Measurements from ENCODE around the gene RAB27A.
A peak's percentile ranks its signal among the peaks of the same experiment; 100 is the strongest.

RAB27A gene

DNA sequence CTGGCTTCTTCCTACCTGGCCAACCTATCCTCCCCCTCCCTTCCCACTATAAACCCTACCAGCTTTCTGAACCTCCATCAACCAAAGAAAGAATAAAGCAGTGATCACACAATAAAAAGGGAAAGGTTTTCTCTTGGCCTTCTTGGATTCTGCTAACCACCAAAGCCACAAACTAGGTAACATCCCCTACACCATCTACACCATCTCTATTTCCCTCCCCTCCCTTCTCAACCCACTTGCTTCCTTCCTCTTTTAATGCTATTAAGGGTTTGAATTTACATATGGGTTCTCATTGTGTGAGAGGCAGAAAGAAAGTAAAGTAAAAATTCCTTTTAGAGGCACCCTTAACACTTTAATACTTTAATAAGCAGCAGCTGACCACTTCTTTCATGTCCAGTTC is 67.0 kb downstream of the RAB27A start:
- DNase-seq (ENCODE audit: low spot score), result no peak

DNA sequence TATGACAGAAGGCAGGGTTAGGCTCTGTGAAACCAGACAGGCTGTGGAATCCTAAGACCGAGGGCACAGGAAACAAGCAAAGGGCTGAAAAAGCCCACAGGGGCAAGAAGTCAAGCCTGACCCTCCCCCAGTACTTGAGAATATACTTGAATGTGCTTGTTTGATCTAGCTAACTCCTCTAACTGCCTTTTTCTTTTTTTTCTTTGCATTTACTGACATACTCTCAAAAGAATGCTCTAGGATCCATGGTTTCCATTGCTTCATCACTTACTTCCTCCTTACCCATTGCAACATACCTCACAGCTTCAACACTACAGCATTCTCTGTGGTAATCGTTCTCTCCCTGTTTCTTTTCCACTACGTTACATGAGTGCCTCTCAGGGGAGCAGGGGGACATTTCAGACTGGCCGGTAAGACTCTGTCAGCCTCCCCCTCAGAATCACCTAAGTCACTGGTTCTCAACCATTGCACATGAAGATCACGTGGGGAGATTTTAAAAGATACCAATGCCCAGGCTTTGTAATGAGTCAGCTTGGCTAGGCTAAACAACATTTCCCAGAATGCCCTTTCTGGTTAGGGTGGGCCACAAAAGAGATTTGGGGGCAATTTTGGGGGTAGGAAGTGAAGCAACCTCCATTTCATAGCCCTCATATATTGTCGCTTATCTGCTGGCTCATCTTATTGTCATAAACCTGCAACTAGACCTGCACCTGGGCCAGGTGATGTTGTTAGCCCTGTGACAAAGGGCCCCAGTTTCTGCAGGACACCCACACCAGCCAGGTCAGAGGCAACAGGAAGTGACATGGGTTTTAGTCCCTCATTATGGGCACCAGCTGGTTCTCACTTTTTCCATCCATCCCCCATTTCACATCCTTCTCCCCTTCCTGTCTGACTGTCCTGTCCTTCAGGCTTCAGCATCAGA is 68.3 kb downstream of the RAB27A start:
- no peak for DNase-seq (ENCODE audit: low spot score)

DNA sequence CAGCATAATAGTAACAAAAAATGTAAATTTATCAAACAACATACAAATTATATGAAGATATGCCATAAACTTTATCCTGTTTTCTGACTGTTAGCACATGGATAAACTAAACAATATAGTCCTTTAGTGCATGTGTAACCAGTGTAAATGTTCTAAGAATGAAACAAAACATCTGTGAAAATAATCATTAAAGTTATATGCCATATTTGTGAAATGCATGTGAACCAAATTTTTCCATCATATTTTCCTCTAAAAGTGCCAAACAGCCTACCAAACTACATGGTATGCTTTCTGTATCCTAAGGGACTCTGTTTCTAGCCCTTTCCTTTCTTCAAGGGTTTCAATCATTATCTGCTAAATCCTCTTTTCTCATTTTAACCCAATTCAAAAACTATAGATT is 69.0 kb downstream of the RAB27A start:
- DNase-seq (ENCODE audit: low spot score), result no peak

DNA sequence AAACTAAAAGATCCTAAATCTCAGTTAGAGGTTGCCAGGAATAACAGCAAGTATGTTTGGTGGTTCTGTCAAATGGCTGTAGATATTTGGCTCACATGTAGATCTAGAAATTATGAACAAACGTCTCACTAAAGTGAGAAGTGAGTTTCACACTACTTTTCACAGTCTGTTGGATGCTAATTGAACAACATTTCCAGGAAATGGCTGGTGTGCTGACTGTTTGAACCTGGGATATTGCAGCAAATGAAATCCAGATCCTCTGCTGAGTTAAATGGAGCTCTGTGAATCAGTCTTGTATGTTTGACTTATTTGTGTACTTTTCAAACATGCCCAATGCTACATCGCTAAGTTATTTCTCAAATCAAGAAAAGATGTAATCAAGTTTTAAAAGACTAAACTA is 71.6 kb downstream of the RAB27A start:
- DNase-seq (ENCODE audit: low spot score), result no peak

DNA sequence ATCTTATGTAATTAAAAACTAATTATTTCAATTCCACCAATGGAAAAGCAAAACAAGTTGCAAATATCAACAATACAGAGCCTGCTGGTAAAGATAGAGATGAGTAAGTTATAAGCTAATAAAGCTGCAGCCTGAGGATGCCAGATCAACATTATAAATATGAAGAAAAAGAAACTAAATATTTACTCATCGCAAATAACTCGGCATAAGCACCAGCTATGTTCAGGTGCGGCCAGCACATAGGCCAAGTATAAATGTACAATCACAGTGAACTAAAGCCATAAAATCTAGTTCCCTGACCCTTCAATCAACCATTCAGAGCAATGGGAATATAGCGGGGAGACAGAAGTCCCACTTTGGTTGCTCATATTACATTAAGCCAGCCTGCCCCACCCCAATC is 85.1 kb downstream of the RAB27A start:
- DNase-seq (ENCODE audit: low spot score), result no peak

DNA sequence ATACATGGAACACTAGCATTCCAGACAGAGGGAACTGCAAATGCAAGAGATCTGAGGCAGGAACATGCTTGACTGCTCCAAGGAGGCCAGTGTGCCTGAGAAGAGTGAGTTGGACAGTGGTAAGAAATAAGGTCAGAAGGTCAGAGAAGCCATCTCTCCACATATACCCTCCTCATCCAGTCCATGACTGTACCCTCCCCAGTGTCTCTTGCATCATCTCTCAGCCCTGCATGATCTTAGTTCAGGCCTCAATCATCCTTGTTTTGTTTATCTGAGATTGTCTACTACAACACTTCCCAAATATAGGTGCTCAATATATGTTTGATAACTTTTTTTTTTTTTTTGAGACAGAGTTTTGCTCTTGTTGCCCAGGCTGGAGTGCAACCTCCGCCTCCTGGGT is 87.4 kb downstream of the RAB27A start:
- DNase-seq (ENCODE audit: low spot score), result no peak

DNA sequence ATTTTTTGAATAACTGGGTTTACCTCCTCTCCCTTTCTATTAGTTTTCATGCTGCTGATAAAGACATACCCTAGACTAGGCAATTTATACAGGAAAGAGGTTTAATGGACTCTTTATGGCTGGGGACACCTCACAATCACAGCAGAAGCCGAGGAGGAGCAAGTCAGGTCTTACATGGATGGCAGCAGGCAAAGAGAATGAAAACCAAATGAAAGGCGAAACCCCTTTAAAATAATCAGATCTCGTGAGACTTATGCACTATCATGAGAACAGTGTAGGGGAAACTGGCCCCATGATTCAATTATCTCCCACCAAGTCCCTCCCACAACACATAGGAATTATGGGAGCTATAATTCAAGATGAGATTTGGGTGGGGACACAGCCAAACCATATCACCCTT is 90.9 kb downstream of the RAB27A start:
- no peak for DNase-seq (ENCODE audit: low spot score)

DNA sequence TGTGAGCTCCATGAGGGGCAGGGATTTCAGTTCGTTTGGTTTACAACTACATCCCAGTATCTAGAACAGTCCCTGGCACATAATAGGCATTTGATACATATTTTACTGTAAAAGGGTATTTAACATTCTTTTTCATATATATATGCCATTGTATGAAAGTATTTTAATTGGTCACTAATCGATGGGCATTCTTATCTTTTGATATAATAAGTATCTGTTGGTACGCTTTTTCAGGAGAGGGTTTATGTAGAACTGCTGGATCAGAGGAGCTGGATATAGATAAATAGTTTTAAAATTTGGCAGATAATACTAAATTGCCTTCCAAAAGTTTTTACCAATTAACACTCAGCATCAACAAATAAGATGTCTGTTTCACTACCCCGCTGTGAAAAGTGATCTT is 91.9 kb downstream of the RAB27A start:
- no peak for DNase-seq (ENCODE audit: low spot score)

DNA sequence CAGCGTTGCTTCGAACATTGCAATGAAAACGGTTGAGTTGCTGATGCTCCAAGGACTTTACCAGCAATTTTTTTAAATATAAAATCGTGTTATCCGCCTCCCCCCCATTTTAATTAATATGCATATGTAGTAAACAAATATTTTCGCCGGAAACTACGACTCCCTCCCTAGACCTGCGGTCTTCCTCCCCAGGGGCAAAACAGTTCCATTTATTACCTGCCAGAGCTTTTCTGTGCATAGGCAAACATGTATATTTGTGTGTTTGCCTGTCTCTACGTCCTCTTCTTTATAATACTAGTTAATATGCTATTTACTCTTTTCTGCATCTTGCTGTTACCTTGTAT is 92.3 kb downstream of the RAB27A start:
- no peak for DNase-seq (ENCODE audit: low spot score)

DNA sequence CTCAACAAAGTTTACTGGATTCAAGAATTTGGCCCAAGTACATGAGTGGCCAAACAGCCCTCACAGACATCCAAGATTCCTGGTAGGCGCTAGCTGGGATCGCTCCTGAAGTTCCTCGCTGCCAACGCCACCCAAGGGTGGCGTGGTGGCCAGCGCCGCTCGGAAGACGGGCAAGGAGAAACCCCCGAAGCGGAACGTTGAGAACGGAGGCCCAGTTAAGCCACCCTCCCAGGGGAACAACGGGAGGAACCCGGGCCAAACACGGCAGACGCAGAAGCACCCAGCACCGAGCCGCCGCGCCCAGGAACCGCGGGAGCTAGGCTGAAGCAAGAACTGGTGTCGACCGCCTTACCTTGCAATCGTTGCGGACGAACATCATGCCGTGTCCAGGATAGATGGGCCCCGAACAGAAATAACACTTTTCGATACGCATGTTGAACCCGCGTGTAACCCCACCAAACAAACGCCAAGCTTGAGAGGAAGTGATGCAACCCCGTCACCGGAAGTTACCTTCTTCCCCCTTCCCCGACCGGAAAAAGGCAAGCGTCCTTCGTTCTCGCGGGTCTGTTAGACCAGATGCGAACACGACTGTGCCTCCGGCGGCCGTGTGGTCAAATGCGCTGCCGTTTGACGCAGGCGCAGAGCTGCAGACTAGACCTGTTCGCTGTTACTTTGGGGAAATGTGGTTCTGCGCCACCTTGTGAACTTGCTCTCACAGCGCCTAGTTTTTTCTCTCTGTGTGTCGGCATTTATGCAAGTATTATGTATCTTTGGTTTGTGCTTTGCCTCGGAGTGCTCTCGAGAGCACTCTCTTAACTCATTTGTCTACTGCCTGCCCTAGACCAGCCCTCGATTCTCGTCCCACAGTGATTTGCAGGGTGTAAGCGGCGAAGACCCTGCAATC is 92.9 kb downstream of the RAB27A start, which contains the start of gene RSL24D1:
Gene RSL24D1 (minus strand): TSS at position 484 of the 904 bp plus-strand sequence. CDS start 51 bp downstream, at position 433.
- DNase-seq (ENCODE audit: low spot score), result peak; percentile 100

DNA sequence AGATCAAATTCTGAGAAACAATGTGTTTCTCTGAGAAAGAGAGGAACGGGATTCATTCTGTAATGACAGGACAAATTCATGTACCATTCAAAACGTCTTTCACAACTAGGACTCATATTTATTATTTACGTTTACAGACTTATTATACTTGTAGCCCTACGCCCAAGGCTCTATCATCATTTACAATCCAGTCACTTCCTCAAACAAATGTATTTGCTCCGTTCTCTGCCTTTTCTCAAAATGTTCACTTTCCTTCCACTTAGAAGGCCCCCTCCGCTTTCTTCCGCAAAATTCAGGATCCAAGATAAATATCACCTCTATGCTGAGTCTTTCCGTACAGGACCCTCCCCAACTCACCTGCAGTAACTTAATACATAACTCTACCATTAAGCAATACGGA is 93.6 kb downstream of the RAB27A start:
- DNase-seq (ENCODE audit: low spot score), result no peak

DNA sequence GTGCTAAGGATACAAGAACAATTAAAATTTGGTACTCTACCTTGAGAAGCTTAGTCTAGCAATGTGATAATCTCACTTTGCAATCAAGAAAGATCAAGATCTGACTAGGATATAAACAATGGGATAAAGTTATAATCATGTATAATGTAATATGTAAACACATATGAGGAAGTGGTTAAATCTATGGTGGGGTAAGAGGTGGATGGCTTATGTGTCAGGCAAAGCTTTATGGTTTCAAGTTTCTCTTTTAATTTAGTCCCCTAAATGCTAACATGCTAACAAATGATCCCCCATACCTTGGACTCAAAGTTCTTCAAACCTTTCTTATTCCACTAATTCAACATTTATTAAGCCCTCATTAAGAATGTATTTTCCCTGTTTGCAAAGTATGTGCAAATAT is 95.4 kb downstream of the RAB27A start:
- no peak for DNase-seq (ENCODE audit: low spot score)

DNA sequence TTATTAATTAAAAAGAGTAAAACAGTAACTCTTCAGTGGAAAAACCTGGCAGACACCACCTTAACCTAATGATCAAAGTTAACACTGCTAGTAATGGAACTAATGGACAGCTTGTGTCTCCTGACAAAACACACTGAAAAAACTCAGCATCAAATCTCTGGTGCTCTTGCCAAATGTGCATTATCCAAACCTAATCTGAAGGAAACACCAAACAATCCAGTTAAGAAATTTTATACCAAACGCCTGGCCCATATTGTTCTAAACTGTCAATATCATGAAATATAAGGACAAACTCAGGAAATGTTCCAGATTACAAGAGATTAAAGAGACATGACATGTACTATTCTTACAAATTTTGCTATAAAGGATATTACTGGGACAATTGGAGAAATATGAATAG is 103.3 kb downstream of the RAB27A start:
- DNase-seq (ENCODE audit: low spot score), result no peak

DNA sequence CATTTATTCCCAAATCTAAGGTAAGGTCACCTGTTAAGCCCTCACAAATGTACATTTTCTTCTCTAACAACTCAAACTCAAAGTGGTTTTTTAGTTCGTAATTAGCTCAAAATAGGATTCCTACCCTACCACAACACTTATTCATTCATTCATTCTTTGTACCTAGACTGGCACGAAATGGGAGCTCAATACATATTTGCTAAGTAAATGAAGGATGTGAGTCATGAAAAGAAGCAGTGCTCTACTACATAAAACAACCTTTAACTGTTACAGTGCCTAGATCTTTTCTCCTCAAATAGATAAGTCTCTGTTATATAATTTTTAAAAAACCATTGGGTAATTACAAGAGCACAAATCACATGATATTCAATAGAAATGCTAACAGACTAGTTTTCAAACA is 105.9 kb downstream of the RAB27A start:
- no peak for DNase-seq (ENCODE audit: low spot score)

DNA sequence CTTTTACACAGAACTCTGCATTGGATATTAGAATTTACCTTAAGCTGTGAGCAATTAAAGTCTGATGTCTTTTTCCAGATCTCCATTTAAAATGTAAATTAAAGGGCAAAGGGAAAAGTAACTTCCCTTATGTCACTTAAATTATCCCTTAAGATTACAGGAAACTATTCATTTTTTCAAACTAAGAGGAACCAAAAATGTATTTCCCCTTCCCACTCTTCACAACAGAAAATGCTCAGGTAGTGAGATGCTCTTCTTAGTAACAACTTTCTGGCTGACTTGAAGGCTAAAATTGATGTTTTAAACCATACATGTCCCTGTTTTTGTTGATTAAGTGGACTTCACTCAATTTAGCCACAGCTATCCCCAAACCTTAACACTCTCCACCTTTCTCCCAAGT is 110.5 kb downstream of the RAB27A start:
- no peak for DNase-seq (ENCODE audit: low spot score)

DNA sequence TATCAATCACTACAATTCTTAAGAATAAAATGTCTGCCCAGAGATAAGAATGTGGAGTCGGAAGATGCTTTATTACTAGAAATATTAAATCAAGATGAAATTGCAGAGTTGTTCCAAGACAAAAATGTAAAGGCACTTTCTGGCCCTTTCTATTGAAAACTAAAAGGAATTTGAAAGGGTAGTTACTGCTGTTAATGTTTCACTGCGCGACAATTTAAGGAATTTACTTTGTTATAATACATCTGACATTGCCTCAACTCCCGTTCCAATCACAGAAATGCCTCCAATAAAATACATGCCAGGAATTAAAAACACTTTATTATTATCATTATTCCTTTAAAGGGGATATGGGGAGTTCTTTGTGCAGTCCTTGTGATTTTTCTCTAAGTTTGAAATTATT is 119.3 kb downstream of the RAB27A start:
- DNase-seq (ENCODE audit: low spot score), result no peak

DNA sequence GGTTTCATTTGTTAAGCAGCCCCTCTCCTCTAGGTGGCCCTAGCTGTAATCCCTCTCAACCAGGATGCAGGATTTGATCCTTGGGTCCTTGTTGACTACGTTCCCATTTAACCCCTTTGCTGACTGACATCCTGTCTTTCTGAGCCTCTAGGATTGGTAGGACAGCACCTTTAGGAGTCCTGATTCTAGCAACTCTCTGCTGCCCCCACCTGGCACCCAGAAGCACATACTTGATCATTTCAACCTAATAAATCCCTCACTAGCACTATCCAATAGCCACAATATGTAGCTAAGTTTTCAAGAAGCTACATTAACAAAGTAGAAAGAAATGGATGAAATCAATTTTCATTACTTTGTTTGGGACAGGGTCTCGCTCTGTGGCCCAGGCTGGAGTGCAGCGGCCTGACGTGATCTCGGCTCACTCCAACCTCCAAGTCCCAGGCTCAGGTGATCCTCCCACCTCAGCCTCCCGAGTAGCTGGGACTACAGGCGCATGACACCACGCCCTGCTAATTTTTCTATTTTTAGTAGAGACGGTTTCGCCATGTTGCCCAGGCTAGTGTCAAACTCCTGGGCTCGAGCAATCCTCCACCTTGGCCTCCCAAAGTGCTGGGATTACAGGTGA is 121.2 kb downstream of the RAB27A start:
- peak; percentile 70 for DNase-seq (ENCODE audit: low spot score)

DNA sequence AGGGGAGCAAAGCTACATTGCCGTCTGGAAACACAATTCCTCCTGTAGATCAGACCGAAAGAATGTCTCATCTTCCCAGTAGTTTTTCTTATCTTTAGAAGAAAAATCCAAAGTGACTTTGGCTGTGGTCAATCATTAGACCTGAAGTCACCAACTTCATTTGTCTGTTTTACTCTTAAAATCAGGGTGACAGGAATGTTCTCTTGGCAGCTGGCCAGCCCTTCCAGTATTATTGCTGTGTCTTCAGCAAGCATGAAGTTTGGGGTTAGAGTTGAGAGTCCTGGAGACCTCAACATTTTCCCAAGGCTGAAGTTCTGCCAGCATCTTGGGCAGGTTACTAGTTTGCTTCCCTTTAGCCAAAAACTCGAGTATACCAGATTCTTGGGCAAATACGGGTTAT is 125.3 kb downstream of the RAB27A start:
- no peak for DNase-seq (ENCODE audit: low spot score)

All from LoVo (cell line).